ENCODE measurements around the gene HSPB9.

Gene HSPB9

GRCh38 chr17:42111265-42111636 is 11.4 kb upstream of the HSPB9 start:
- DNase-seq (ENCODE audit: extremely low read depth, low read depth): no peak
- no peak for TF ChIP-seq CTCF (IDR thresholded peaks at IDR 0.05; ENCODE audit: low read depth, low read length)

- DNase-seq (ENCODE audit: extremely low read depth, low read depth): no peak
- no peak for TF ChIP-seq CTCF (IDR thresholded peaks at IDR 0.05; ENCODE audit: low read depth, low read length)
These were observed 10.6 kb upstream of the HSPB9 start for GRCh38 chr17:42111871-42112551.

- DNase-seq (ENCODE audit: extremely low read depth, low read depth): peak; percentile 62
- TF ChIP-seq CTCF (IDR thresholded peaks at IDR 0.05; ENCODE audit: low read depth, low read length): no peak
These were observed 9.9 kb upstream of the HSPB9 start, which contains the start of gene DHX58 for GRCh38 chr17:42112552-42113176. TSS of gene DHX58 (minus strand) at chr17:42112714. CDS start at chr17:42111892, 822 bp downstream.

GRCh38 chr17:42113293-42114069 is 9.1 kb upstream of the HSPB9 start:
- TF ChIP-seq CTCF (IDR thresholded peaks at IDR 0.05; ENCODE audit: low read depth, low read length): no peak

GRCh38 chr17:42114118-42114517 is 8.5 kb upstream of the HSPB9 start:
- TF ChIP-seq CTCF (IDR thresholded peaks at IDR 0.05; ENCODE audit: low read depth, low read length): no peak
- DNase-seq (ENCODE audit: extremely low read depth, low read depth): no peak

More at GRCh38 chr17:42113293-42114069, 9.1 kb upstream of the HSPB9 start:
- DNase-seq (ENCODE audit: extremely low read depth, low read depth): no peak

- peak; percentile 83 for TF ChIP-seq CTCF (IDR thresholded peaks at IDR 0.05; ENCODE audit: low read depth, low read length)
- peak; percentile 54 for DNase-seq (ENCODE audit: extremely low read depth, low read depth)
These were observed 5.8 kb upstream of the HSPB9 start for GRCh38 chr17:42116705-42117396.

Data from AG09319 (cell line).